Gastrocnemius medialis (tissue), 4 donors: Measurements from ENCODE around the gene N4BP2L2. TPM values are rescaled to one million over a fixed set of nuclear protein-coding genes. Genes with fewer than 3 reads are reported as not detected.

Experiments used
- ATAC-seq, 2 donors: fragments of 150-250 bp; one replicate each; pipeline ENCODE4 v1.9.1; 2016
- DNase-seq, 2 donors: peaks; one replicate each; pipeline ENCODE4 v3.0.0-alpha.2; 2019
- H3K27ac ChIP-seq, 4 donors: fragments of 200-600 bp; sonication (generic); 1 replicate in 1 of 4; 2 replicates in 3 of 4; pipeline ENCODE4 v1.5.1; 2016 to 2018; ENCODE audit warnings: mild to moderate bottlenecking in 2 of 4, moderate library complexity in 1 of 4
- H3K27me3 ChIP-seq, 3 donors: fragments of 200-600 bp; sonication (generic) in 2 of 3; 1 replicate in 1 of 3; 2 replicates in 2 of 3; pipeline versions ENCODE4 v1.5.1 to v1.6.0; 2016 to 2019; ENCODE audit warnings: mild to moderate bottlenecking in 1 of 3, moderate library complexity in 1 of 3
- H3K36me3 ChIP-seq, 2 donors: fragments of 200-600 bp; sonication (generic) in 1 of 2; one replicate each; pipeline ENCODE4 v1.5.1; 2017 to 2018
- H3K4me1 ChIP-seq, 2 donors: fragments of 200-600 bp; sonication (generic) in 1 of 2; one replicate each; pipeline ENCODE4 v1.5.1; 2016 to 2017; ENCODE audit warnings: mild to moderate bottlenecking in 2 of 2
- H3K4me3 ChIP-seq, 4 donors: fragments of 200-600 bp; sonication (generic) in 3 of 4; 1 replicate in 1 of 4; 2 replicates in 3 of 4; pipeline ENCODE4 v1.5.1; 2016 to 2019; ENCODE audit warnings: mild to moderate bottlenecking in 2 of 4
- H3K9me3 ChIP-seq, 3 donors: fragments of 200-600 bp; sonication (generic) in 2 of 3; 1 replicate in 1 of 3; 2 replicates in 2 of 3; pipeline ENCODE4 v1.5.1; 2016 to 2019
- CTCF ChIP-seq, 5 experiments: fragments of 450-650 bp in 3 of 5; fragments of 200-600 bp in 2 of 5; sonication (generic) in 2 of 5; IDR thresholded peaks in 4 of 5; conservative IDR thresholded peaks in 1 of 5; 1 replicate in 4 of 5; 2 replicates in 1 of 5; pipeline ENCODE4 v1.5.1; 2016 to 2019; ENCODE audit warnings: antibody characterized with exemption in 5 of 5, mild to moderate bottlenecking in 3 of 5, moderate library complexity in 3 of 5
- POLR2A ChIP-seq, 2 donors: fragments of 450-650 bp; IDR thresholded peaks; one replicate each; pipeline ENCODE4 v1.6.1; 2017; ENCODE audit warnings: antibody characterized with exemption in 2 of 2, mild to moderate bottlenecking in 2 of 2, moderate library complexity in 2 of 2
- in situ Hi-C, 4 donors: fragments of 200-750 bp; cut with MboI; loops; one replicate each; pipeline versions ENCODE4 v1.15.0 to v1.8.0; 2017; ENCODE audit warnings: low sequenced_read_pairs in 4 of 4
- intact Hi-C: fragments of 100-400 bp; cut with DNase I; formaldehyde crosslinking; loops from one replicate; pipeline ENCODE4 v1.15.1; 2023; ENCODE audit warnings: low total_unique reads
- total RNA-seq, 4 donors: library from RNA; depleted of rRNA; stranded (reverse); fragments of >200 nt; gene quantifications; one replicate each; pipeline versions ENCODE4 v1.1.0 to v1.2.3, GENCODE V29; 2016

Gene N4BP2L2
- total RNA-seq, 4 donors from 2014 or later: 52.2 to 370 (median 176) TPM

DNA sequence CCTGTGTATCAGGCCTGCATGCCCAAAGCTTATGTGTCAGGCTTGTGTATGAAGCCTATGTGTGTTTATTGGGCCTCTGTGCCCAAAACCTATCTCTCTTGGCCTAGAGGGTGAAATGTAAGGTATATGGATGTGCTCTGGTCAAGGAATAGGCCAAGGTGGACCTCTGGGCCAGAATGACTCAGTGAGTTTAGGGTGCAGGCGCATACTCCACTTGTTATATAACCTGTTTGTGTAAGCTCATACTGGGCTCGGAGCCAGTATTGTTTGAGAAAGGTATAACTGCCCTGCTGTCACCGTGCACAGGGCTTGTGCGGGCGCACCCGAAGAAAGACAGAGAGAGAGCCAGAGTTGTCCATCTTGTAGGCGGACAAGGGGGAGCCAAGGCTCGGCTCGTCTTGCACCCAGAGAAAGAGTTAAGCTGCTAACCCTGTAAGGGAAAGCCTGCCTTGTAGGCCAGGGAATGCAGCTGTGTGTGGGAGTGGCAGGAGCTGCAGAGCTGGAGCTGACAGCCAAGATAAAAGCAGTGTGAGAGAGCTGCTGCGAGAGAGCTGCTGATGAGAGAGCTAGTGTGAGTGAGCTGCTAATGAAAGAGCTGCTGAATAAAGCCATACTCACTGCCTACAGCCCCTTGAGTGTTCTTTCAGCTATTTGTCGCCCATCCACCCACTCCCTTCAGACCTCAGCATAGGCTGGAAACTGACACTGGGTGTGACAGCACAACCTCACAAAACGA is 67.2 kb downstream of the N4BP2L2 start:
- no peaks in the 10 kb centered on the region for H3K9me3 ChIP-seq
- peak; percentile 32 to 43 for ATAC-seq
- intact Hi-C loops: no loop called here
- in situ Hi-C loops: no loop called here
- peak overlapping the region; percentile 52 to 70 (median 62) for H3K27ac ChIP-seq
- peak in 1 of 2 donors; percentile 42 for DNase-seq
- TF ChIP-seq POLR2A (IDR thresholded peaks at IDR 0.05): no peak
- no peaks in the 10 kb centered on the region for H3K36me3 ChIP-seq
- H3K27me3 ChIP-seq: no peaks in the 10 kb centered on the region
- H3K4me3 ChIP-seq: no peak overlapping the region
- H3K4me1 ChIP-seq: peaks cover 45 to 47% of the 10 kb centered on the region in 2 donors

DNA sequence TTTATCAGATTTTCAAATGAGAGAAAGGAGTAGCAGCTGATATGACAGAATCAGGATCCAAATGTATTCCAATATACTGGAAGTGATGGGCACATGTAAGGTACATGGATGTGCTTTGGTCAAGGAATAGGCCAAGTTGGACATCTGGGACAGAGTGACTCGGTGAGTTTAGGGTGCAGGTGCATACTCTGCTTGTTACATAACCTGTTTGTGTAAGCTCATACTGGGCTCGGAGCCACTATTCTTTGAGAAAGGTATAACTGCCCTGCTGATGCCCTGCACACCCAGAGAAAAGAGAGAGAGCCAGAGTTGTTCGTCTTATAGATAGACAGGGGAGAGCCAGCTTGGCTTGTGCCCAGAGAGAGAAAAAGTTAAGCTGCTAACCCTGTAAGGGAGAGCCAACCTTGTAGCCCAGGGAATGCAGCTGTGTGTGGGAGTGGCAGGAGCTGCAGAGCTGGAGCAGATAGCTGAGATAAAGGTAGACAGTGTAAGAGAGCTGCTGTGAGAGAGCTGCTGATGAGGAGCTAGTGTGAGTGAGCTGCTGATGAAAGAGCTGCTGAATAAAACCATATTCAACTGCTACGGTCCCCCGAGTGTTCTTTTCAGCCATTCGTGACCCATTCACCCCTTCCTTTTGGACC is 70.0 kb downstream of the N4BP2L2 start:
- H3K9me3 ChIP-seq: no peaks in the 10 kb centered on the region
- peaks cover 20 to 24% of the 10 kb centered on the region in 2 donors for H3K4me1 ChIP-seq
- TF ChIP-seq POLR2A (IDR thresholded peaks at IDR 0.05) (no peak), CTCF (IDR thresholded peaks at IDR 0.05 in 4 of 5, conservative IDR thresholded peaks at IDR 0.05 in 1 of 5) (no peak)
- H3K36me3 ChIP-seq: no peaks in the 10 kb centered on the region
- no peaks in the 10 kb centered on the region for H3K27me3 ChIP-seq
- H3K27ac ChIP-seq: peak overlapping the region in 1 of 4 donors; percentile 33
- intact Hi-C loops: no loop called here
- in situ Hi-C loops: no loop called here
- no peak overlapping the region for H3K4me3 ChIP-seq
- ATAC-seq (no peak), DNase-seq (no peak)

- Histone ChIP-seq H3K27me3 (no peaks in the 10 kb centered on the region), H3K36me3 (peaks cover 2 to 15% of the 10 kb centered on the region in 2 donors), H3K27ac (no peak overlapping the region), H3K4me1 (peaks cover 0 to 11% of the 10 kb centered on the region in 2 donors), H3K9me3 (peaks cover 0 to 13% (median 0%) of the 10 kb centered on the region in 3 donors), H3K4me3 (no peak overlapping the region)
- TF ChIP-seq CTCF (IDR thresholded peaks at IDR 0.05 in 4 of 5, conservative IDR thresholded peaks at IDR 0.05 in 1 of 5) (no peak), POLR2A (IDR thresholded peaks at IDR 0.05) (no peak)
- DNase-seq (no peak), ATAC-seq (no peak)
- in situ Hi-C loops: no loop called here
- intact Hi-C loops: no loop called here
These were observed 82.0 kb downstream of the N4BP2L2 start for GRCh38 chr13:32456591-32456990.

DNA sequence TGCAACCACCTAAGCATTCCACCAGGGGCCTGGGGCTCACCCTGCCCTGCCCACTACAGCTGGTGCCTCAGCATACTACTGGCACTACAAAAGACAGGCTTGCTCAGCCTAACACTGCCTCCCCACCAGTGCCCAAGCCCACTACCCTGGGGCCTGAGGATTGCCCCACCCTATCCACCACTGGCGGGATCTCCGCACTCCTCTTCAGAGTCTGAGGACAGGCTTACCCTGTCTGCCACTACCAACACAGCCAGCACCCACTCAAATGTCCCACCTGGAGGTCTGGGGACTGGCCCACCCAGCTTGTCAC is 83.0 kb downstream of the N4BP2L2 start:
- DNase-seq (no peak), ATAC-seq (peak in 1 of 2 donors; percentile 25)
- in situ Hi-C loops (no loop called here), intact Hi-C loops (no loop called here)
- Histone ChIP-seq H3K4me3 (no peak overlapping the region), H3K27ac (no peak overlapping the region), H3K9me3 (peaks cover 0 to 13% (median 0%) of the 10 kb centered on the region in 3 donors), H3K4me1 (peaks cover 0 to 11% of the 10 kb centered on the region in 2 donors), H3K36me3 (peaks cover 2 to 15% of the 10 kb centered on the region in 2 donors), H3K27me3 (no peaks in the 10 kb centered on the region)
- TF ChIP-seq CTCF (IDR thresholded peaks at IDR 0.05 in 4 of 5, conservative IDR thresholded peaks at IDR 0.05 in 1 of 5): no peak
- TF ChIP-seq POLR2A (IDR thresholded peaks at IDR 0.05): no peak

- peaks cover 2 to 15% of the 10 kb centered on the region in 2 donors for H3K36me3 ChIP-seq
- peak in 1 of 2 donors; percentile 32 for DNase-seq
- in situ Hi-C loops: no loop called here
These were observed 83.6 kb downstream of the N4BP2L2 start for GRCh38 chr13:32454886-32455593.

More at GRCh38 chr13:32454886-32455593, 83.6 kb downstream of the N4BP2L2 start:
- H3K4me3 ChIP-seq: no peak overlapping the region
- peaks cover 0 to 11% of the 10 kb centered on the region in 2 donors for H3K4me1 ChIP-seq
- peaks cover 0 to 13% (median 0%) of the 10 kb centered on the region in 3 donors for H3K9me3 ChIP-seq
- intact Hi-C loops: no loop called here
- peak; percentile 32 to 80 for ATAC-seq
- TF ChIP-seq POLR2A (IDR thresholded peaks at IDR 0.05): no peak
- no peak for TF ChIP-seq CTCF (IDR thresholded peaks at IDR 0.05 in 4 of 5, conservative IDR thresholded peaks at IDR 0.05 in 1 of 5)
- peak overlapping the region in 1 of 4 donors; percentile 31 for H3K27ac ChIP-seq
- H3K27me3 ChIP-seq: no peaks in the 10 kb centered on the region
